SU-DHL-6 (cell line): Measurements from ENCODE around the gene KCNMB2.

Source experiments
- H2AFZ ChIP-seq: fragments of 200-600 bp; sonication (generic); 2 replicates; pipeline ENCODE4 v1.6.1; 2014; ENCODE audit warnings: low read depth, mild to moderate bottlenecking, moderate library complexity, mixed read lengths, antibody characterized with exemption, low read length; ENCODE audit not compliant: severe bottlenecking
- H3F3A ChIP-seq: fragments of 200-600 bp; shearing (Covaris generic); 2 replicates; pipeline ENCODE4 v1.6.0; 2016; ENCODE audit warnings: antibody characterized with exemption, mild to moderate bottlenecking; ENCODE audit not compliant: insufficient read depth
- H3K27ac ChIP-seq: fragments of 200-600 bp; sonication (generic); 2 replicates; pipeline ENCODE4 v1.5.1; 2016; ENCODE audit warnings: low read depth, mild to moderate bottlenecking, low read length, moderate library complexity, mixed read lengths
- H3K27me3 ChIP-seq: fragments of 200-600 bp; sonication (generic), shearing (Covaris generic); 2 replicates; pipeline ENCODE4 v1.6.0; 2014; ENCODE audit warnings: mild to moderate bottlenecking, low read length
- H3K36me3 ChIP-seq: fragments of 200-600 bp; sonication (generic); 2 replicates; pipeline ENCODE4 v1.6.1; 2014; ENCODE audit warnings: mild to moderate bottlenecking, low read length, mixed read lengths
- H3K4me2 ChIP-seq: fragments of 300-600, 200-600 bp; shearing (Covaris generic), sonication (generic); 2 replicates; pipeline ENCODE4 v1.6.0; 2014; ENCODE audit warnings: low read length, low read depth, mild to moderate bottlenecking; ENCODE audit not compliant: poor library complexity, severe bottlenecking
- H3K4me3 ChIP-seq: fragments of 200-600 bp; sonication (generic); 2 replicates; pipeline ENCODE4 v1.5.1; 2014; ENCODE audit warnings: antibody characterized with exemption, low read length, mild to moderate bottlenecking, mixed read lengths; ENCODE audit not compliant: insufficient read depth, poor library complexity, severe bottlenecking
- H3K79me2 ChIP-seq: fragments of 200-600 bp; sonication (generic); 2 replicates; pipeline ENCODE4 v1.6.1; 2014; ENCODE audit warnings: mild to moderate bottlenecking, low read length, moderate library complexity; ENCODE audit not compliant: insufficient read depth
- H3K9ac ChIP-seq: fragments of 200-600 bp; sonication (generic); 2 replicates; pipeline ENCODE4 v1.7.0; 2014; ENCODE audit warnings: mild to moderate bottlenecking, low read length
- H3K9me2 ChIP-seq: fragments of 200-600 bp; sonication (generic); replicated peaks from 2 replicates; pipeline ENCODE4 v1.6.1; 2014; ENCODE audit warnings: low read length; ENCODE audit not compliant: insufficient read depth
- H3K9me3 ChIP-seq: fragments of 200-600 bp; sonication (generic); 2 replicates; pipeline ENCODE4 v1.6.1; 2014; ENCODE audit warnings: low read length, mixed read lengths; ENCODE audit not compliant: insufficient read depth
- H4K20me1 ChIP-seq: fragments of 200-600 bp; sonication (generic); 2 replicates; pipeline ENCODE4 v1.6.1; 2014; ENCODE audit warnings: low read depth, mild to moderate bottlenecking, antibody characterized with exemption, low read length, moderate library complexity, mixed read lengths
- CTCF ChIP-seq: fragments of 200-600 bp; sonication (generic); IDR thresholded peaks from one replicate; pipeline ENCODE4 v1.5.1; 2017; ENCODE audit warnings: antibody characterized with exemption, mild to moderate bottlenecking, low read length, moderate library complexity; ENCODE audit not compliant: insufficient read depth, poor library complexity, severe bottlenecking
- EZH2phosphoT487 ChIP-seq: fragments of 200-600 bp; sonication (generic), shearing (Covaris generic); conservative IDR thresholded peaks from 2 replicates; pipeline ENCODE4 v1.6.1; 2018; ENCODE audit warnings: mild to moderate bottlenecking, antibody characterized with exemption, low read length, moderate library complexity, mixed read lengths

KCNMB2 gene

DNA sequence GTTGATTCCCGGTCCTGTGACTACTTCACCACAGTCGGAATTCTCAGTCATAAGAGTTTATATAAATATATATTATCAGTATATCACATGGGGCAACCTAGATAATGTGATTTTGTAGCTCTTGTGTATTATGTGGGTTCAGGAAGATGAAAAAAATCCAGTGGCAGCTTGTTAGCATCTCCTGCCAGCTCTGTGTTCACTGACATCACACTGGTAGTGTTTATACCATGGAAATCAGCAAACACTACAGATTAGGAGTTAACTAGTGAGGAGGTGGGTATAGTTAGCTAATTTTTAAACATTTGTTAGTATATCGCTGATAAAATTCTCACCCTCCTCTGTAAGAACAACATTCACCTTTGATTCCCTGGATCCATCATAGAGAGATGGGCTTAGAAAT lies 44.5 kb upstream of the KCNMB2 start:
- no peaks in the 10 kb centered on the region for H3K9me2 ChIP-seq
- no peaks in the 10 kb centered on the region for H3K79me2 ChIP-seq
- no peaks in the 10 kb centered on the region for H4K20me1 ChIP-seq
- no peak overlapping the region for H3K4me2 ChIP-seq
- H3K9me3 ChIP-seq = peaks cover 5% of the 10 kb centered on the region; the same call in 1 of the 2 replicates
- H3K4me3 ChIP-seq = no peak overlapping the region
- H3K27me3 ChIP-seq = no peaks in the 10 kb centered on the region
- H3K27ac ChIP-seq = no peak overlapping the region
- H3K36me3 ChIP-seq = peaks cover 6% of the 10 kb centered on the region; the same call in 1 of the 2 replicates
- TF ChIP-seq EZH2phosphoT487 = no peak
- no peak for TF ChIP-seq CTCF
- no peak overlapping the region for H3K9ac ChIP-seq
- no peak overlapping the region for H2AFZ ChIP-seq
- H3F3A ChIP-seq = no peaks in the 10 kb centered on the region

DNA sequence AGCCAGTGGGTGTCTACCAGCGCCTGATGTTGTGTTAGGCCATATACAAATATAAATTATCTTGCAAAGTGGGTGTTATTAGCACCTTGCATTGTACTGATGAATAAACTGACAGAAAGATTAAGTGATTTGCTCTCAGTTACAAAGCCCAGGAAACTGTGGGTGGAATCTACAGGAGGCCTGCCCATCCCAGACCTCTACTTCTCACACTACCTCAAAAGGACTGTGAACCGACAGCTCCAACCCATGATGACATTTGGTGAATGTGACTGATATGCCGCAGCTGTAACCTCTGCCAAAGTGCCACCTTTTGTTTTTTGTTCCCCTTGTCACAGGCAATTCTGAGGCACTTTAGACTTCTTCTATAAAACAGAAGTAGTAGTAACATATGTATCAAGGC lies 43.7 kb upstream of the KCNMB2 start:
- TF ChIP-seq CTCF = no peak
- TF ChIP-seq EZH2phosphoT487 = no peak
- no peak overlapping the region for H3K4me3 ChIP-seq
- H3K36me3 ChIP-seq = peaks cover 6% of the 10 kb centered on the region; the same call in 1 of the 2 replicates
- H4K20me1 ChIP-seq = no peaks in the 10 kb centered on the region
- H2AFZ ChIP-seq = no peak overlapping the region
- peaks cover 5% of the 10 kb centered on the region; the same call in 1 of the 2 replicates for H3K9me3 ChIP-seq
- no peaks in the 10 kb centered on the region for H3K27me3 ChIP-seq
- no peaks in the 10 kb centered on the region for H3K79me2 ChIP-seq
- H3K9me2 ChIP-seq = no peaks in the 10 kb centered on the region
- H3K4me2 ChIP-seq = no peak overlapping the region
- H3K27ac ChIP-seq = no peak overlapping the region
- H3K9ac ChIP-seq = no peak overlapping the region
- no peaks in the 10 kb centered on the region for H3F3A ChIP-seq

DNA sequence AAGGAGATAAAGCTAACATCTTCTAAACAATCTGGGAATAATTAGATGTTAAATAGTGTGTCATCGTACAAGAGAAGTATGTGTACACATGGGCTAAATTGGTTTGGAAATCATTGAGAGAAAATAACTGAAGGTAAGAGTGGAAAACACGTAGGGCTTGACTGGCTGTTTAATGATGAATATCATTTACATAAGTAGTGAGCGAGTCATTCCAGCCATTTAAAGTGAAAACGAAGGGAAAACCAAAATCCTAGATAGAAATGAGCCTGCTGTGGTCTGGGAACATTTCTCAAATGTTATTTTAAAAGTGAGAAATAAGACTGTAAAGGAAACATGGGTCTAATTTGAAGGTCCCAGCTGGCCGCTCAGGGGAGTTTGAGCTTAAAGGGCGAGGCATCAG lies 41.9 kb upstream of the KCNMB2 start:
- TF ChIP-seq CTCF = no peak
- TF ChIP-seq EZH2phosphoT487 = no peak
- no peaks in the 10 kb centered on the region for H3K27me3 ChIP-seq
- no peaks in the 10 kb centered on the region for H4K20me1 ChIP-seq
- no peaks in the 10 kb centered on the region for H3K9me2 ChIP-seq
- H3K27ac ChIP-seq = no peak overlapping the region
- no peak overlapping the region for H3K9ac ChIP-seq
- H3K4me2 ChIP-seq = no peak overlapping the region
- no peak overlapping the region for H3K4me3 ChIP-seq
- peaks cover 6% of the 10 kb centered on the region; the same call in 1 of the 2 replicates for H3K36me3 ChIP-seq
- H3F3A ChIP-seq = no peaks in the 10 kb centered on the region
- H3K9me3 ChIP-seq = peaks cover 5% of the 10 kb centered on the region; the same call in 1 of the 2 replicates
- H3K79me2 ChIP-seq = no peaks in the 10 kb centered on the region
- no peak overlapping the region for H2AFZ ChIP-seq
